ENCODE data around the gene UQCC5. TPM values are rescaled to one million over a fixed set of nuclear protein-coding genes. Genes with fewer than 3 reads are reported as not detected.

Gene UQCC5
- total and polyA plus RNA-seq, 3 donors from 2014 or later: 23.0 to 37.0 (median 30.5) TPM

GRCh38 chr3:52527039-52527731 lies 9.2 kb upstream of the UQCC5 start:
- Histone ChIP-seq H3K36me3 (ENCODE audit: low read depth, missing control alignments) (no peaks in the 10 kb centered on the region), H3K4me1 (peaks cover 49% of the 10 kb centered on the region), H3K27ac (peak overlapping the region in 1 of 2 donors; percentile 36)

DNA sequence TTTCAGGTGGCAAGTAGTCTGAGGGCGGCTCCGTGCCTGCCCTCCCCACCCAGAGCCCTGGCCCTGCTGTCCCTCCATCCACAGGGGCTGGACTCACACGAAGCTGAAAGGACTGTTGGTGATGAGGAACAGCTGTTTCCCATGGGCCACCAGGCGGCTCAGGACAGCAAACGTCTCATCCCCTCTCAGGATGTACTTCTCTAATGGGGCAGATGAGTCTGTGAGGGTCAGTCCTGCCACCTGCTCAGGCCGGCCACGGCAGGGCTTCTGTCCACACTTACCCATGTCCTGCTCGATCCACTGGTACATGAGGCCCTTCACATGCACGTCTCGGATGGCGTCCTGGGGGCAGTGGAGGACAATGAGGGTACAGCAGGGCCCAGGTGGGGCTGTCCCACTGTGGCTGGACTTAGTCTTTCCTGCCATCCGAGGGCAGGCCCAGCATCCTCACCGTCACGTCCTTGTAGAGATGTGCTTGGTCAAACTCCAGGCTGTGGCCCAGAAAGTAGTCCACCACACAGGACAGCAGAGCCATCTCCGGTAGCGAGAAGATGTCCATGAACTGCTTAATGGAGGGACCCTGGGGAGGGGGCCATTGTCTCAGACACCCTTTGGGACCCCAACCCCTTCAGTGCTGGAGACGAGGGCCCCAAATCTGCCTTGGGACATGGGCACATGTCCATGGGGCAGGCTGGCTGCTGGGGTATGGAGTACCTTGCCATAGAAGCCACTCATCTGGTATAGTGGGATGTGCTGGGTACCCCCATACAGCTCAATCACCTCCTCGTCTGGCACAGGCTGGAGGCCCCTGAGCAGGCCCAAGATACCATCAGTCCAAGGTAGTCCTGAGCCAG lies 8.4 kb upstream of the UQCC5 start:
- DNase-seq: no peak
- TF ChIP-seq POLR2A (IDR thresholded peaks at IDR 0.05): no peak
- TF ChIP-seq, protein P1, sequence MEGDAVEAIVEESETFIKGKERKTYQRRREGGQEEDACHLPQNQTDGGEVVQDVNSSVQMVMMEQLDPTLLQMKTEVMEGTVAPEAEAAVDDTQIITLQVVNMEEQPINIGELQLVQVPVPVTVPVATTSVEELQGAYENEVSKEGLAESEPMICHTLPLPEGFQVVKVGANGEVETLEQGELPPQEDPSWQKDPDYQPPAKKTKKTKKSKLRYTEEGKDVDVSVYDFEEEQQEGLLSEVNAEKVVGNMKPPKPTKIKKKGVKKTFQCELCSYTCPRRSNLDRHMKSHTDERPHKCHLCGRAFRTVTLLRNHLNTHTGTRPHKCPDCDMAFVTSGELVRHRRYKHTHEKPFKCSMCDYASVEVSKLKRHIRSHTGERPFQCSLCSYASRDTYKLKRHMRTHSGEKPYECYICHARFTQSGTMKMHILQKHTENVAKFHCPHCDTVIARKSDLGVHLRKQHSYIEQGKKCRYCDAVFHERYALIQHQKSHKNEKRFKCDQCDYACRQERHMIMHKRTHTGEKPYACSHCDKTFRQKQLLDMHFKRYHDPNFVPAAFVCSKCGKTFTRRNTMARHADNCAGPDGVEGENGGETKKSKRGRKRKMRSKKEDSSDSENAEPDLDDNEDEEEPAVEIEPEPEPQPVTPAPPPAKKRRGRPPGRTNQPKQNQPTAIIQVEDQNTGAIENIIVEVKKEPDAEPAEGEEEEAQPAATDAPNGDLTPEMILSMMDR (IDR thresholded peaks at IDR 0.05): no peak
- Histone ChIP-seq H3K4me3 (no peak overlapping the region), H3K9me3 (no peaks in the 10 kb centered on the region), H3K27ac (peak overlapping the region; percentile 28 to 86), H3K4me1 (peaks cover 54% of the 10 kb centered on the region), H3K36me3 (ENCODE audit: low read depth, missing control alignments) (no peaks in the 10 kb centered on the region), H3K27me3 (no peaks in the 10 kb centered on the region)
- intact Hi-C loops (cut with DNase I; ENCODE audit: low total_unique reads): no loop called here
- WGBS, 2 donors: 75 to 82% methylated on average over 10 to 18 of the region's 18 CpGs

More at GRCh38 chr3:52527039-52527731, 9.2 kb upstream of the UQCC5 start:
- no peak overlapping the region for H3K4me3 ChIP-seq
- H3K9me3 ChIP-seq: no peaks in the 10 kb centered on the region
- no peak for DNase-seq
- TF ChIP-seq, protein P1 (IDR thresholded peaks at IDR 0.05): no peak
- TF ChIP-seq POLR2A (IDR thresholded peaks at IDR 0.05): no peak
- no peaks in the 10 kb centered on the region for H3K27me3 ChIP-seq
- WGBS, 2 donors: 81 to 100% methylated on average over 1 to 14 of the region's 14 CpGs
- intact Hi-C loops (cut with DNase I; ENCODE audit: low total_unique reads): no loop called here

DNA sequence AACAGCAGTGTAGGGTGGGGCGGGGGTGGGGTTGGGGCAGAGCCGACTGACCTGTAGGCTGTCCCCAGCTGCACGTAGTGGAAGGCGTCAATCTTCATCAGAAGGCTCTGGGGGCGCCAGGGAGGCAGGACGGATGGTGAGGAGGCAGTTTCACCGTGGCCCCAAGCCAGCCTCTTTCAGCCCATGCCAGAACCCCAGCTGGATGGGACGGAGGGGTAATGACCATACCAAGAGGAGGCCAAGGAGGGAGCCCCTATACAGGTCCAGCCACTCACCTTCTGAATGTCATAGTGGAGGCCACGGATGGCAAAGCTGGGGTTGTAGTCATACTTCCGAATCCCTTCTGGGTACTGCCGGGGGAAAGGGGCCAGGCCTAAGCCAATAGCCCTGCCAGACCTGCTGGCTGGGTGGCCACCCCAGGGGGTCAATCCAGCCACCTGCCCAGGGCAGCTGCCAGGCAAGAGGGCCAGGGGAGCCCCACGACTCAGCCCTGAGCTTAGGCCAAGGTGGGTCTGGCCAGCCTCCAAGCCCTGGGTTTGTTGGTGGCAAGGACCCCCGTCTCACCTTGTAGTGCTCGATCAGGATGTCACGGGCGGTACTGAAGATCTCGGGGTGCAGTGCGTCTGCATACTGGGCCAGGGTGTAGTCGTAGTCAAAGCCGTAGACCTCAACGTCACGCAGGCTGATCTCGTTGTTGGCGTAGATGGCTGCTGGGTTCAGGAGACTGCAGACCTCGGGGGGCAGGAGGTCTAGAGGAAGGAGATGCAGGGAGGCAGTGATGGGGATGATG lies 7.6 kb upstream of the UQCC5 start:
- Histone ChIP-seq H3K27ac (peak overlapping the region; percentile 28 to 86), H3K27me3 (no peaks in the 10 kb centered on the region), H3K4me1 (peaks cover 54% of the 10 kb centered on the region), H3K4me3 (no peak overlapping the region), H3K9me3 (no peaks in the 10 kb centered on the region), H3K36me3 (ENCODE audit: low read depth, missing control alignments) (no peaks in the 10 kb centered on the region)
- WGBS, 2 donors: 91 to 98% methylated on average over 6 to 25 of the region's 25 CpGs
- intact Hi-C loops (cut with DNase I; ENCODE audit: low total_unique reads): no loop called here
- no peak for TF ChIP-seq POLR2A (IDR thresholded peaks at IDR 0.05)
- TF ChIP-seq, protein P1 (IDR thresholded peaks at IDR 0.05): no peak
- DNase-seq: no peak

DNA sequence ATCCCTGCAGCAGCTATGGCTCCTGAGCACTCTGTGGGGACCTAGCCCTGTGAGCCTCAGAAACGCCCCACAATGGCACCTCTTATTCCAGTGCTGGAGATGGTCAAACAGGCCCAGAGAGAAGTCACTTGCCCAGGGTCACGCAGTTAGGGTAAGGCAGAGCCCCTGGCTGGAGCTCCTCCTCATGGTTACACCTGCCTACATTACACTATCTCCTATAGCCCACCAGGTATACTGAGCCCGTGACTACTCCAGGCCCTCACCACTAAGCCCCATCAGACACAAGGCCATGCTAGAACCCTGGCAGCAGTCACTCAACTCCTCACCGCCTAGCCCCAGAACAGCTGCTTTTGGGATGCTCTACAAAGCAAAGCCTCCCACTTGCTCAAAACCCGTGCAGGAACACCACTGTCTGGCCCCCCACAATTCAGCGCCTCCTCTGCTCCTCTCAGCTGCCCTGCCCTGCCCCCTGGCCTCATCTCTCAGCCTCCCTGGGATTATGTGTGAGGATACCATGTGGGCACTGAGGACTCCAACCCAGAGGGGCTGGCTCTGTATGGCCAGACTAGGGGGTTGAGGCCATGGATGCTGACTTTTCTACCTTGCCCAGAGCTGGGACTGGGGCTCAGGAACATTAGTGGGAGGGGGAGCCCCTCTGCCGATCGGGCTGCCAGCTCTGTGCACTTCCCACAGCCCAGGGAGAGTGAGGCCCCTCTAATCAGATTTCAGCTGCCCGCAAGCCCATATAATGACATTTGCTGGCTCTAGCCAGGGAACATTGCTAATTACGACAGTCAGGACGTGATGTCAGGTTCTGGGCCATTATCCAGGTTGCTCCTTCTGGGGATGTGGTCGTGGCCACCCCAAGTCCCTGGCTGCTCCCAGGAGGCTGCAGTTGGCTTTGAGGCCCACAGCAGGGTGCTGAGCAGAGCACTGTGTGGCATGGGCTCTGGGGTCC lies 6.8 kb upstream of the UQCC5 start:
- no peak for DNase-seq
- Histone ChIP-seq H3K36me3 (ENCODE audit: low read depth, missing control alignments) (no peaks in the 10 kb centered on the region), H3K4me1 (peaks cover 54% of the 10 kb centered on the region), H3K27me3 (no peaks in the 10 kb centered on the region), H3K9me3 (no peaks in the 10 kb centered on the region), H3K4me3 (no peak overlapping the region), H3K27ac (peak overlapping the region; percentile 69 to 86)
- intact Hi-C loops (cut with DNase I; ENCODE audit: low total_unique reads): no loop called here
- no peak for TF ChIP-seq POLR2A (IDR thresholded peaks at IDR 0.05)
- TF ChIP-seq, protein P1 (IDR thresholded peaks at IDR 0.05): no peak
- WGBS, 2 donors: 74 to 100% methylated on average over 2 to 12 of the region's 12 CpGs

All from testis (tissue), 3 donors.